Heart left ventricle (tissue), 16 donors: Measurements from ENCODE around the gene IRF8. TPM values are rescaled to one million over a fixed set of nuclear protein-coding genes. Genes with fewer than 3 reads are reported as not detected.

Experiments used
- ATAC-seq, 4 donors: fragments of 200-7000 bp; cut with Tn5 transposase; one replicate each; pipeline ENCODE4 v1.9.1; 2020 to 2022; ENCODE audit warnings: moderate library complexity in 4 of 4, mild to moderate bottlenecking in 3 of 4, moderate number of reproducible peaks in 1 of 4
- DNase-seq, 5 donors: peaks; one replicate each; pipeline ENCODE4 v3.0.0-alpha.2; 2020
- H3K27ac ChIP-seq, 12 donors: fragments of 200-600 bp; sonication (generic) in 4 of 12; one replicate each; pipeline versions ENCODE4 v1.5.0 to v1.8.0; 2016 to 2022; ENCODE audit warnings: mild to moderate bottlenecking in 2 of 12
- H3K27me3 ChIP-seq, 9 donors: fragments of 200-600 bp; sonication (generic) in 2 of 9; one replicate each; pipeline versions ENCODE4 v1.5.1 to v1.8.0; 2016 to 2022; ENCODE audit warnings: mild to moderate bottlenecking in 3 of 9
- H3K36me3 ChIP-seq, 9 donors: fragments of 200-600 bp; sonication (generic) in 2 of 9; one replicate each; pipeline versions ENCODE4 v1.5.0 to v1.8.0; 2018 to 2022; ENCODE audit warnings: mild to moderate bottlenecking in 2 of 9
- H3K4me1 ChIP-seq, 12 donors: fragments of 200-600 bp; sonication (generic) in 4 of 12; one replicate each; pipeline versions ENCODE4 v1.5.0 to v1.8.0; 2016 to 2022; ENCODE audit warnings: mild to moderate bottlenecking in 3 of 12
- H3K4me3 ChIP-seq, 12 donors: fragments of 200-600 bp; sonication (generic) in 4 of 12; one replicate each; pipeline versions ENCODE4 v1.5.0 to v1.8.0; 2017 to 2022; ENCODE audit warnings: mild to moderate bottlenecking in 9 of 12, moderate library complexity in 4 of 12
- H3K9me3 ChIP-seq, 12 donors: fragments of 200-600 bp; sonication (generic) in 4 of 12; one replicate each; pipeline versions ENCODE4 v1.5.0 to v1.8.0; 2016 to 2022; ENCODE audit warnings: mild to moderate bottlenecking in 1 of 12
- CTCF ChIP-seq, 12 donors: fragments of 200-600 bp; sonication (generic) in 4 of 12; IDR thresholded peaks; one replicate each; pipeline versions ENCODE4 v1.5.0 to v1.8.0; 2018 to 2022; ENCODE audit warnings: antibody characterized with exemption in 12 of 12, mild to moderate bottlenecking in 5 of 12
- POLR2A ChIP-seq, 2 donors: fragments of 450-650 bp; IDR thresholded peaks; one replicate each; pipeline ENCODE4 v1.6.1; 2017; ENCODE audit warnings: antibody characterized with exemption in 2 of 2, mild to moderate bottlenecking in 2 of 2, moderate library complexity in 2 of 2
- WGBS, 4 donors: extraction: QIAGEN DNeasy Blood & Tissue Kit in 2 of 4; methylation state at CpG; one replicate each; pipeline versions ENCODE4 v1.1.5 to v1.1.7; 2013 to 2018; 5-methylcytosine and 5-hydroxymethylcytosine counted together
- intact Hi-C, 10 donors: fragments of 100-400 bp; cut with DNase I; formaldehyde crosslinking; loops; one replicate each; pipeline versions ENCODE4 v1.11.1 to v1.14.2; 2022
- polyA plus RNA-seq, 2 donors: library from polyadenylated mRNA; stranded (reverse); fragments of 200-250 nt; gene quantifications; one replicate each; pipeline ENCODE4 v1.2.3, GENCODE V29; 2013
- total RNA-seq, 9 donors: library from RNA; depleted of rRNA in 2 of 9; stranded (reverse); fragments of >200 nt in 2 of 9; fragmentation: NEBNext Ultra II Directional in 3 of 9; extraction: Animal tissue kit (Norgen Biotek cat#: 25700) in 3 of 9; gene quantifications; one replicate each; pipeline versions ENCODE4 v1.1.0 to v1.2.4, GENCODE V29; 2016 to 2023
- donor health status: ischemic (EF 13 %, LVEDD 7.1; RV severe dilation, severe dysfunction).
- donor health status: healthy with polysubstance abuse.
- donor health status: DM: no; HTN: yes; CAD: no.
- donor health status: DM: no; HTN: no; CAD: no.
- donor health status: ischemic (EF 25% LVEDD 6.9; RV normal size, moderate dysfunction).
- donor health status: ischemic (EF 25% LVEDD 5.7; RV mildly dilated, moderate dysfunction).
- donor health status: healthy.
- donor health status: DM: yes; HTN: yes; CAD: no.
- donor health status: ischemic (EF 35%, LVEDD 5.7; RV mildly dilated, moderate dysfunction).
- donor health status: nonischemic (EF 11% LVEDD 7.7; RV severe dilation, severe dysfunction).
- donor health status: DM: yes; HTN: yes; CAD: no.
- donor health status: PGD.
- donor health status: ischemic (EF 29% LVEDD 5.4; RV normal size, mild dysfunction).
- donor health status: nonischemic (EF 23%, LVEDD 6.1; RV moderate dilation, normal function).

IRF8 gene
- total and polyA plus RNA-seq, 11 donors, result 1.0 to 31.8 (median 3.1) TPM

DNA sequence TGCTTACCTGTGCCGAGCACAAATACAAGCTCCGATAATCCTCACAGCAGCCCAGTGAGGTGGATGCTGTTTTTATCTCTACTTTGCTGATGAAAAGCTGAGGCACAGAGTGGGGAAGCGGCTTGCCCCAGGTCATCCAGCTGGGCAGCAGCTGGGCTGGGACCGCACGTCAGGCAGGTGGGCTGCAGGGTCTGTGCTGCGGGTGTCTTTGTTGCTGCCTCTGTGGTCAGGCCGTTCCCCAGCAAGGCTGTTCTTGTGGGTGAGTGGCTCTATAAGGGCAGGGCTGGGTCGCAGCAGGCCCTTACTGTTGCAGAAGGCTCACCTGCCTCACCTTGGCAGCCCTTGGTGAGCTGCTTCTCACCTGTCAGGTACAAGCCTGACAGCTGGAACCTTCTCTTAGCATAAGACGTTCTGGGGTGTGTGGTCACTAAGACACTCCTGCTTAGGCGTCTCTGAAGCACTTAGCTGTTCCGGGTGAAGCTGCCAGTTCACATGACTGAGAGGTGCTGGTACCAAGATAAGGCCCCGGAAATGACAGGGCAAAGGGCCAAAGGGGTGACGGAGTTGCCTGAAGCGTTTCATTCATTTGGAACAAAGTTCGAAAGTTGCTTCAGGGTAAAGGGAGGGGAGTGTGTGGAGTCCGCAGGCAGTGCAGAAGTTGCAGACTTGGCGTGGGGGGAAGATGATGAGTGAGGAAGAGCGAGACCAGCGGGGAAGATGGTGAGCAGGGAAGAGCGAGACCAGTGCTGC is 17.4 kb downstream of the IRF8 start:
- peaks cover 0 to 54% (median 5%) of the 10 kb centered on the region in 12 donors for H3K4me1 ChIP-seq

DNA sequence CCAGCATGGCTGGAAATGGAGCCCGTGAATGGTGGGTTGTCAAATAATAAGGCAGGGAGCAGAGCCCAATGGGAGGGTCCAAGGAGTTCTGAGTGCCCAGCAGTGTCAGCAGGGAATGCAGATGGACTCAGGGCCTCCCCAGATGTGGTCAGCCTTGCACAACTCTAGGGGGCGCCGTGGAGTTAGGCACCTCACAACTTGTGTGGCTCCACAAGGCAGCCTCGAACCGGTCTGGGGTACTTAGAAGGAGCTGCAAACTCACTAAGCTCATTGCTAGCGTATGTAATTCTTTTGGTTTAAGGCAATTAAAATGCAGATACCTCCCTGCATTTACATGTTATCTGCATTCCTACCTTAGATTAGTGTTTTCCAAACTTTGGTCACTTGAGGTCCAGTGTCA is 18.1 kb downstream of the IRF8 start:
- Histone ChIP-seq H3K27ac (no peak overlapping the region), H3K4me3 (no peak overlapping the region), H3K36me3 (peaks cover 0 to 89% (median 0%) of the 10 kb centered on the region in 9 donors), H3K4me1 (peaks cover 0 to 47% (median 5%) of the 10 kb centered on the region in 12 donors), H3K9me3 (no peaks in the 10 kb centered on the region), H3K27me3 (no peaks in the 10 kb centered on the region)
- WGBS, 4 donors, result 79 to 86% (median 83%) methylated on average over 6 of the region's 6 CpGs
- intact Hi-C loops, result no loop called here
- ATAC-seq (no peak), DNase-seq (peak in 1 of 5 donors; percentile 35)
- TF ChIP-seq POLR2A (IDR thresholded peaks at IDR 0.05) (no peak), CTCF (IDR thresholded peaks at IDR 0.05) (peak in 1 of 12 donors; percentile 10)

More for the DNA sequence above, 17.4 kb downstream of the IRF8 start:
- Histone ChIP-seq H3K36me3 (peaks cover 0 to 89% (median 0%) of the 10 kb centered on the region in 9 donors), H3K9me3 (no peaks in the 10 kb centered on the region), H3K27ac (no peak overlapping the region), H3K4me3 (no peak overlapping the region), H3K27me3 (no peaks in the 10 kb centered on the region)
- 49 to 53% (median 51%) methylated on average over 17 to 20 of the region's 20 CpGs for WGBS, 4 donors
- DNase-seq (peak; percentile 55 to 88 (median 69)), ATAC-seq (peak; percentile 62 to 90 (median 86))
- TF ChIP-seq POLR2A (IDR thresholded peaks at IDR 0.05) (no peak), CTCF (IDR thresholded peaks at IDR 0.05) (no peak)
- intact Hi-C loops, result no loop called here

- intact Hi-C loops, result no loop called here
- no peak for ATAC-seq
- WGBS, 4 donors, result 85 to 92% (median 87%) methylated on average over 6 of the region's 6 CpGs
Observed at GRCh38 chr16:85917959-85918358, 19.0 kb downstream of the IRF8 start.

More at GRCh38 chr16:85917959-85918358, 19.0 kb downstream of the IRF8 start:
- Histone ChIP-seq H3K4me1 (peaks cover 0 to 37% (median 5%) of the 10 kb centered on the region in 12 donors), H3K4me3 (no peak overlapping the region), H3K9me3 (no peaks in the 10 kb centered on the region), H3K36me3 (peaks cover 0 to 89% (median 0%) of the 10 kb centered on the region in 9 donors), H3K27ac (no peak overlapping the region), H3K27me3 (peaks cover 0 to 2% (median 0%) of the 10 kb centered on the region in 9 donors)
- DNase-seq, result no peak
- no peak for TF ChIP-seq CTCF (IDR thresholded peaks at IDR 0.05)
- no peak for TF ChIP-seq POLR2A (IDR thresholded peaks at IDR 0.05)
